HepG2 (cell line): ENCODE measurements around the gene CREB3. TPM values are rescaled to one million over a fixed set of nuclear protein-coding genes. Genes with fewer than 3 reads are reported as not detected.

ENCODE experiments used
- CREM ChIP-seq, 2 experiments: sonication (generic) in 1 of 2; formaldehyde crosslinking in 1 of 2; IDR thresholded peaks; 2 replicates each; pipeline versions ENCODE4 v1.4.0 to v1.6.1; 2016 to 2020; ENCODE audit warnings: antibody characterized with exemption in 1 of 2, mild to moderate bottlenecking in 1 of 2, missing genetic modification reagents in 1 of 2
- GATA4 ChIP-seq: sonication (generic); IDR thresholded peaks from 2 replicates; pipeline ENCODE4 v1.6.1; 2016; ENCODE audit warnings: antibody characterized with exemption, low read depth, borderline replicate concordance
- HMG20A ChIP-seq: IDR thresholded peaks from 2 replicates; pipeline ENCODE4 v1.6.1; 2016; ENCODE audit warnings: borderline replicate concordance
- KAT7 ChIP-seq: IDR thresholded peaks from 2 replicates; pipeline ENCODE4 v1.6.1; 2018; ENCODE audit warnings: borderline replicate concordance, missing compliant biosample characterization
- NFKB2 ChIP-seq: sonication (generic); formaldehyde crosslinking; IDR thresholded peaks from 2 replicates; pipeline ENCODE4 v1.4.0; 2020; ENCODE audit warnings: missing genetic modification reagents, borderline replicate concordance
- PAX8 ChIP-seq: sonication (generic); formaldehyde crosslinking; IDR thresholded peaks from 2 replicates; pipeline ENCODE4 v1.8.0; 2022; ENCODE audit warnings: mild to moderate bottlenecking, missing genetic modification reagents, borderline replicate concordance
- PHB2 ChIP-seq: fragments of 450-650 bp; IDR thresholded peaks from 2 replicates; pipeline ENCODE4 v1.6.1; 2018; ENCODE audit not compliant: partially characterized antibody
- PRMT3 ChIP-seq: sonication (generic); formaldehyde crosslinking; IDR thresholded peaks from 2 replicates; pipeline ENCODE4 v1.8.1; 2022; ENCODE audit warnings: low read depth, mild to moderate bottlenecking, moderate library complexity, missing genetic modification reagents, borderline replicate concordance
- REPIN1 ChIP-seq: sonication (generic); formaldehyde crosslinking; IDR thresholded peaks from 2 replicates; pipeline ENCODE4 v1.8.0; 2022; ENCODE audit warnings: missing genetic modification reagents, low read depth, mild to moderate bottlenecking, borderline replicate concordance
- SETDB1 ChIP-seq: sonication (generic); formaldehyde crosslinking; IDR thresholded peaks from 2 replicates; pipeline ENCODE4 v1.5.1; 2020; ENCODE audit warnings: missing genetic modification reagents, mild to moderate bottlenecking, borderline replicate concordance
- SRSF4 ChIP-seq: fragments of 200-400 bp; formaldehyde crosslinking; IDR thresholded peaks from one replicate; pipeline ENCODE4 v1.6.1; 2018; ENCODE audit warnings: mild to moderate bottlenecking, low read depth, low read length, moderate library complexity; ENCODE audit not compliant: poor library complexity, severe bottlenecking
- ZGPAT ChIP-seq: IDR thresholded peaks from 2 replicates; pipeline ENCODE4 v1.6.1; 2016; ENCODE audit warnings: mild to moderate bottlenecking
- ZNF30 ChIP-seq: sonication (generic); formaldehyde crosslinking; IDR thresholded peaks from 2 replicates; pipeline ENCODE4 v1.5.0; 2020; ENCODE audit warnings: mild to moderate bottlenecking, missing genetic modification reagents
- ZNF468 ChIP-seq: sonication (generic); formaldehyde crosslinking; IDR thresholded peaks from 2 replicates; pipeline ENCODE4 v1.8.0; 2022; ENCODE audit warnings: mild to moderate bottlenecking, moderate library complexity, missing genetic modification reagents
- ZNF687 ChIP-seq: sonication (generic); formaldehyde crosslinking; IDR thresholded peaks from 2 replicates; pipeline ENCODE4 v1.5.1; 2020; ENCODE audit warnings: mild to moderate bottlenecking, missing genetic modification reagents, moderate library complexity
- ZSCAN21 ChIP-seq: sonication (generic); formaldehyde crosslinking; IDR thresholded peaks from 2 replicates; pipeline ENCODE4 v1.8.0; 2022; ENCODE audit warnings: mild to moderate bottlenecking, missing genetic modification reagents, moderate library complexity, borderline replicate concordance
- polyA plus RNA-seq, 8 experiments: library from polyadenylated mRNA; depleted of rRNA in 3 of 8; stranded (reverse) in 7 of 8; unstranded in 1 of 8; fragments of >200 nt; fragmentation: Illumina TruSeq in 4 of 8; extraction: Trizol in 4 of 8; gene quantifications; 2 replicates each; pipeline versions ENCODE4 v1.2.1 to v1.2.3, GENCODE V29; 2011 to 2016; ENCODE audit warnings: low read depth in 4 of 8, missing spikeins in 1 of 8, mixed read lengths in 1 of 8; ENCODE audit not compliant: insufficient read depth in 1 of 8
- total RNA-seq, 5 experiments: library from RNA; depleted of rRNA; stranded (reverse); fragments of >200 nt; fragmentation: Illumina TruSeq; extraction: Trizol; gene quantifications; 2 replicates each; pipeline ENCODE4 v1.2.3, GENCODE V29; 2016; ENCODE audit warnings: low read depth in 1 of 5
- TF ChIP-seq, protein P1 (sequence below): sonication (generic); formaldehyde crosslinking; IDR thresholded peaks from 2 replicates; pipeline ENCODE4 v1.5.0; 2020; ENCODE audit warnings: mild to moderate bottlenecking, missing genetic modification reagents, borderline replicate concordance

CREB3 gene
- total and polyA plus RNA-seq, 2 of the 13 experiments (the other 11 are each of a cell fraction or from before 2014, with no cell fraction given): 11.1 to 34.2 TPM

GRCh38 chr9:35748858-35749514, 16.5 kb downstream of the CREB3 start, which contains the start of the genes GBA2 and RGP1 (continued):
- TF ChIP-seq REPIN1 (CRISPR knock-in tag) (peak; percentile 78; the same call in 1 of the 2 replicates), KAT7 (CRISPR knock-in tag) (peak; percentile 25; the same call in 1 of the 2 replicates), ZNF468 (CRISPR knock-in tag) (no peak), ZNF30 (CRISPR knock-in tag) (no peak), PHB2 (no peak), ZNF687 (peak; percentile 84), SETDB1 (CRISPR knock-in tag) (no peak), GATA4 (no peak), PAX8 (CRISPR knock-in tag) (peak; percentile 5; the same call in 1 of the 2 replicates), CREM (IDR thresholded peaks at IDR 0.05) (no peak), CREM (CRISPR knock-in tag; IDR thresholded peaks at IDR 0.05) (no peak), NFKB2 (CRISPR knock-in tag) (peak; percentile 15; the same call in 1 of the 2 replicates), HMG20A (CRISPR knock-in tag) (no peak), SRSF4 (no peak), ZSCAN21 (CRISPR knock-in tag) (peak; percentile 61; the same call in 1 of the 2 replicates), PRMT3 (CRISPR knock-in tag) (no peak), ZGPAT (CRISPR knock-in tag) (peak; percentile 73; the same call in 1 of the 2 replicates)
- TF ChIP-seq, protein P1, sequence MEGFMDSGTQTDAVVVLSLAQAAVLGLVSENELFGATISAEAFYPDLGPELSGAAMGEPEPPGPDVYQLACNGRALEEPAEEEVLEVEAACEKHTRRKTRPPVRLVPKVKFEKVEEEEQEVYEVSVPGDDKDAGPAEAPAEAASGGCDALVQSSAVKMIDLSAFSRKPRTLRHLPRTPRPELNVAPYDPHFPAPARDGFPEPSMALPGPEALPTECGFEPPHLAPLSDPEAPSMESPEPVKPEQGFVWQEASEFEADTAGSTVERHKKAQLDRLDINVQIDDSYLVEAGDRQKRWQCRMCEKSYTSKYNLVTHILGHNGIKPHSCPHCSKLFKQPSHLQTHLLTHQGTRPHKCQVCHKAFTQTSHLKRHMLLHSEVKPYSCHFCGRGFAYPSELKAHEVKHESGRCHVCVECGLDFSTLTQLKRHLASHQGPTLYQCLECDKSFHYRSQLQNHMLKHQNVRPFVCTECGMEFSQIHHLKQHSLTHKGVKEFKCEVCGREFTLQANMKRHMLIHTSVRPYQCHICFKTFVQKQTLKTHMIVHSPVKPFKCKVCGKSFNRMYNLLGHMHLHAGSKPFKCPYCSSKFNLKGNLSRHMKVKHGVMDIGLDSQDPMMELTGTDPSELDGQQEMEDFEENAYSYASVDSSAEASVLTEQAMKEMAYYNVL (CRISPR knock-in tag): no peak
